Neural cell (in vitro differentiated cells): ENCODE data around the gene HOXD3. TPM values are rescaled to one million over a fixed set of nuclear protein-coding genes. Genes with fewer than 3 reads are reported as not detected.
A peak's percentile ranks its signal among the peaks of the same experiment; 100 is the strongest.

Experiments used
- H2AFZ ChIP-seq: fragments of 200-600, 300-800 bp; sonication (generic), shearing (Covaris generic); 2 replicates; pipeline ENCODE4 v1.6.0; 2014; ENCODE audit warnings: low read depth, mild to moderate bottlenecking, antibody characterized with exemption, low read length, moderate library complexity
- H3F3A ChIP-seq: fragments of 200-600 bp; shearing (Covaris generic); 2 replicates; pipeline ENCODE4 v1.6.1; 2016; ENCODE audit warnings: mild to moderate bottlenecking, moderate library complexity, mixed read lengths, antibody characterized with exemption, low read length; ENCODE audit not compliant: insufficient read depth, poor library complexity, severe bottlenecking
- H3K27ac ChIP-seq: fragments of 200-600, 300-800 bp; sonication (generic), shearing (Covaris generic); 2 replicates; pipeline ENCODE4 v1.5.1; 2014; ENCODE audit warnings: mild to moderate bottlenecking, low read length, moderate library complexity
- H3K27me3 ChIP-seq: fragments of 300-800, 200-600 bp; sonication (generic), shearing (Covaris generic); 2 replicates; pipeline ENCODE4 v1.6.0; 2014; ENCODE audit warnings: mild to moderate bottlenecking, low read depth, low read length, moderate library complexity; ENCODE audit not compliant: insufficient read depth
- H3K36me3 ChIP-seq: fragments of 300-800, 200-600 bp; sonication (generic), shearing (Covaris generic); 2 replicates; pipeline ENCODE4 v1.5.1; 2014; ENCODE audit warnings: mild to moderate bottlenecking, antibody characterized with exemption, low read length, moderate library complexity; ENCODE audit not compliant: insufficient read depth
- H3K4me2 ChIP-seq: fragments of 300-800, 200-600 bp; sonication (generic), shearing (Covaris generic); 2 replicates; pipeline ENCODE4 v1.6.0; 2014; ENCODE audit warnings: mild to moderate bottlenecking, low read length
- H3K4me3 ChIP-seq: fragments of 300-800, 200-600 bp; sonication (generic), shearing (Covaris generic); 2 replicates; pipeline ENCODE4 v1.5.1; 2014; ENCODE audit warnings: mild to moderate bottlenecking, low read length, moderate library complexity
- H3K79me2 ChIP-seq: fragments of 200-600 bp; shearing (Covaris generic); replicated peaks from 2 replicates; pipeline ENCODE4 v1.6.0; 2014; ENCODE audit warnings: mild to moderate bottlenecking, low read length, moderate library complexity; ENCODE audit not compliant: insufficient read depth
- H3K9ac ChIP-seq: fragments of 300-800, 200-600 bp; sonication (generic), shearing (Covaris generic); 2 replicates; pipeline ENCODE4 v1.6.1; 2016; ENCODE audit warnings: mild to moderate bottlenecking, low read length, mixed read lengths
- H3K9me2 ChIP-seq: fragments of 200-600 bp; shearing (Covaris generic); 2 replicates; pipeline ENCODE4 v1.6.1; 2016; ENCODE audit warnings: mild to moderate bottlenecking, low read length, mixed read lengths; ENCODE audit not compliant: insufficient read depth
- H3K9me3 ChIP-seq: fragments of 200-600, 300-800 bp; sonication (generic), shearing (Covaris generic); 2 replicates; pipeline ENCODE4 v1.6.1; 2016; ENCODE audit warnings: mild to moderate bottlenecking, mixed run types, low read length, moderate library complexity, mixed read lengths
- H4K20me1 ChIP-seq: fragments of 200-600 bp; shearing (Covaris generic); 2 replicates; pipeline ENCODE4 v1.6.1; 2016; ENCODE audit warnings: mild to moderate bottlenecking, mixed run types; ENCODE audit not compliant: insufficient read depth
- EP300 ChIP-seq: fragments of 450-650 bp; conservative IDR thresholded peaks from 2 replicates; pipeline ENCODE4 v1.6.1; 2014; ENCODE audit warnings: antibody characterized with exemption, mild to moderate bottlenecking, moderate library complexity; ENCODE audit not compliant: poor library complexity, severe bottlenecking
- EZH2 ChIP-seq: fragments of 200-600, 300-800 bp; shearing (Covaris generic), sonication (generic); IDR thresholded peaks from 2 replicates; pipeline ENCODE4 v1.6.1; 2014; ENCODE audit warnings: antibody characterized with exemption, low read length, borderline replicate concordance, mild to moderate bottlenecking; ENCODE audit not compliant: insufficient read depth, poor library complexity, severe bottlenecking
- MXI1 ChIP-seq: fragments of 450-650 bp; conservative IDR thresholded peaks from 2 replicates; pipeline ENCODE4 v1.6.1; 2014; ENCODE audit warnings: antibody characterized with exemption, mild to moderate bottlenecking; ENCODE audit not compliant: poor library complexity, severe bottlenecking
- POLR2AphosphoS5 ChIP-seq: IDR thresholded peaks from 2 replicates; pipeline ENCODE4 v1.6.1; 2012
- RAD21 ChIP-seq: fragments of 450-650 bp; conservative IDR thresholded peaks from 2 replicates; pipeline ENCODE4 v1.6.1; 2014; ENCODE audit warnings: antibody characterized with exemption, mild to moderate bottlenecking, moderate library complexity
- SMC3 ChIP-seq: fragments of 450-650 bp; conservative IDR thresholded peaks from 2 replicates; pipeline ENCODE4 v1.6.1; 2014; ENCODE audit warnings: antibody characterized with exemption, mild to moderate bottlenecking, moderate library complexity; ENCODE audit not compliant: poor library complexity
- TAF1 ChIP-seq: IDR thresholded peaks from 2 replicates; pipeline ENCODE4 v1.6.1; 2012; ENCODE audit warnings: low read depth
- polyA plus RNA-seq: library from polyadenylated mRNA; depleted of rRNA; stranded (reverse); fragments of >200 nt; gene quantifications from 2 replicates; pipeline ENCODE4 v1.2.3, GENCODE V29; 2014

Gene HOXD3
- polyA plus RNA-seq, 1 donor from 2014 or later = not detected

DNA sequence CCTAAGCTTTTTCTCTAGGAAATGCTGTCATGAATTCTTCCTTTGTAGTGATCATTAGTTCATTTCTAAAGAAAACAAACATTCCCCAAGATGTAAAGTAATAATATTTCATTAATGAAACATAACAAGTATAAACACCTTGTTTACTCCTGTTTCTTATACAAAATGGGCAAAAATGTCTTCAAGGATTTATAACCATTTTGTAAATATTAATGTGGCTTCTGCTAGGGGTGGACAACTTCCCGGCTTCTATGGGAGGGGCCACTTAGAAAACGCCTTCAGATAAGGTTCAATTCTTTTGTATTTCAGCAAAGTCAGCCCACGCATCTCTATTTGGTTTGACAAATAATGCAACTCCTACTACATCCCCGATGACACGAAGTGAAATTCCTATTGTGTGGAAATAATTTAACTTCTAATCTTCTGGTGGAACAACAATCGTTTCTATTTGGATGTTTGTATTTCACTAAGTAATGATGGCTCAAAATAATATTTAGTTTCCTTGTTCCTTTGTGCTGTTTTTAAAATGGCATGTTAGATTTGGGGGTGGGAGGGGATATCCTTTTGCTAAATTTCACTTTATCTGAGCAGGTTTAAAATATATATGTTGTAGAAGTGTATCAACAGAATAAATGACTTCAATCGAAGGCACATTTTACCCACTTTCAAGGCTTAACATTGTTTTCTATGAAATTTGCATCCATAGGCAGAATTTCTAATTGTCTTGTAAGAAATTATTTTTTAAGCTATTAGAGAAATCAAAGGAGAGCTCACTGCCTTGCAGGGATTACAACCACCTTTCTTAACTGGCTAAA lies 16.7 kb downstream of the HOXD3 start:
- Histone ChIP-seq H3K9me3 (no peaks in the 10 kb centered on the region), H3K9me2 (no peaks in the 10 kb centered on the region), H3K36me3 (no peaks in the 10 kb centered on the region), H3K27ac (no peak overlapping the region), H3K4me2 (no peak overlapping the region), H4K20me1 (no peaks in the 10 kb centered on the region), H3K79me2 (no peaks in the 10 kb centered on the region), H3K9ac (no peak overlapping the region), H3F3A (no peaks in the 10 kb centered on the region), H3K27me3 (peaks cover 100% of the 10 kb centered on the region), H3K4me3 (no peak overlapping the region), H2AFZ (no peak overlapping the region)
- TF ChIP-seq POLR2AphosphoS5 (peak; percentile 37), EP300 (no peak), SMC3 (no peak), EZH2 (no peak)

DNA sequence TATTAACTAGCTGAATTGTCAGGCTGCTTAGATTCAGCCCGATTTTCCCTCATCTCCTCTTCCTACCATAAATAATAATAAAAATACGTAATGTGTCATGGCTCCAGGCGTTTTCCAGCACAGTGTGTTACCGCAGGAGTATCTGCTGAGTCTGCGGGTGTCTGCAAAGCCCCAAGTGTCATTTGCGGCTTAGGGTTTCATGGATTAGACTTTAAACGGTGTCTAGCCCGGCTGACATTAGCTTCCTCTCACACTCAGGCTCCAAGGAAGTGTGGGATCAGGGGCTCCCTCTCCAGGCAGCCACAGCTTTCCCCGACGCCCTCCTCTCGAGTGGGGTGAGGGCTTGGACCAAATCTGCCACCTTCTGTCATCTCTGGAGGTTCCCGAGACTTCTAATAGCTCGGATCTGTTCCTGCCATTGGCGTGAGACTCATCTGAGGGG lies 17.3 kb downstream of the HOXD3 start:
- Histone ChIP-seq H3K4me3 (no peak overlapping the region), H3K9ac (no peak overlapping the region)

DNA sequence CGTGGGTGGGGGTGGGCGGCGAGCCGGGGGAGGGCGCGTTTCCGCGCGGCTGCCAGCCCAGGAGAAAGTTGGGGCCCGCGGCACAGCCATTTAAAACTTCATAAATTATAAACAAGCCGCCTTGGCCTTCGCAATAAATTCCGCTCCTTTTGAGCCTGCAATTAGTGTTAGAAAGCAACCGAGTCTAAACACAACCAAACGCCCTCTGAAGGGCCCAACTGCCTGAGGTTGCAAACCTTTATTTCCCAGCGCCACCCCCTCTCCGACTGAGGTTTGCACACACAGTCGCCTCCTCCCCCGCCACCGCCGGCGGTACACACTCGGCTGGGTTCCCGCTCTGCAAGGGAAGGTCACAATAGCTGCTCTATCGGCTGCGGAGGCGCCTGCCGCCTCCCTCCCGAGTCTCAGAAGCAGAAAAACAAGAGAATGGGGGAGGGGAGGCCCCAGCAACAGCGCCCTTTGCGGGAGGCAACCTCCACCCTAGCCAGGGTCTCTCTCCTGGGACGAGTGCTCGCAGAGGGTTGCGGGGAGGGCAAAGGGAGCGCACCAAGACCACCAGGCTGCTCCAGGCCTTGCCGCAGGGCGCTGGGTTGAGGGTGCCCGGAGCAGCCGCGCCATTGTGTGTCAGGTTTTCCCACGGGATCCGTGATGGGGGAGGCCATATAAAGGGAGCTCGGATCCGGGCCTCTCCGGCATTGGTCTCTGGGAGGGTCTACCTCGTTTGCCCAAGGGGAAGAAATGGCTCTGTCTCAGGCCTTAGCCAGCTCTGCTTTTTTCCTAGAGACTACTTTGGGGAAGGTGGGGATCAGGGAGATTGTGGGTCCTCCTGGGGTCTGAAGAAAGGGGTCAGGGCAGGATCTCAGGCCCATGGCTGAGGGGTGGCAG lies 18.0 kb downstream of the HOXD3 start:
- H3K4me3 ChIP-seq = no peak overlapping the region
- no peak overlapping the region for H2AFZ ChIP-seq
- no peaks in the 10 kb centered on the region for H4K20me1 ChIP-seq
- H3K79me2 ChIP-seq = no peaks in the 10 kb centered on the region
- no peak overlapping the region for H3K9ac ChIP-seq
- H3K36me3 ChIP-seq = no peaks in the 10 kb centered on the region
- H3K27ac ChIP-seq = no peak overlapping the region
- H3K4me2 ChIP-seq = no peak overlapping the region
- peaks cover 100% of the 10 kb centered on the region for H3K27me3 ChIP-seq
- H3K9me3 ChIP-seq = no peaks in the 10 kb centered on the region
- H3K9me2 ChIP-seq = no peaks in the 10 kb centered on the region
- no peaks in the 10 kb centered on the region for H3F3A ChIP-seq
- TF ChIP-seq POLR2AphosphoS5 (no peak), RAD21 (no peak), MXI1 (no peak), EP300 (no peak)

More for the DNA sequence above, 17.3 kb downstream of the HOXD3 start:
- no peaks in the 10 kb centered on the region for H3K9me2 ChIP-seq
- TF ChIP-seq RAD21 (no peak), EZH2 (no peak), POLR2AphosphoS5 (no peak), TAF1 (no peak)
- H4K20me1 ChIP-seq = no peaks in the 10 kb centered on the region
- no peaks in the 10 kb centered on the region for H3K79me2 ChIP-seq
- H3K27ac ChIP-seq = no peak overlapping the region
- no peaks in the 10 kb centered on the region for H3F3A ChIP-seq
- H3K9me3 ChIP-seq = no peaks in the 10 kb centered on the region
- H3K4me2 ChIP-seq = no peak overlapping the region
- no peaks in the 10 kb centered on the region for H3K36me3 ChIP-seq
- H3K27me3 ChIP-seq = peaks cover 100% of the 10 kb centered on the region
- H2AFZ ChIP-seq = no peak overlapping the region
